CD8-positive, alpha-beta memory T cell (primary cell): ENCODE measurements around the gene LUZP2. TPM values are rescaled to one million over a fixed set of nuclear protein-coding genes. Genes with fewer than 3 reads are reported as not detected.

ENCODE experiments used
- CTCF ChIA-PET: fragments of 350-600 bp; sonication (Branson Sonifier 250); formaldehyde crosslinking; loops from one replicate; lab custom pipeline; 2021; ENCODE audit warnings: antibody characterized with exemption; lab: Charles Lee
- POLR2A ChIA-PET: fragments of 350-600 bp; sonication (Branson Sonifier 250); formaldehyde crosslinking; loops from one replicate; lab custom pipeline; 2021; ENCODE audit warnings: antibody characterized with exemption; lab: Charles Lee
- DNase-seq, 5 donors: peaks; one replicate each; pipeline versions ENCODE4 v3.0.0 to v3.0.0-alpha.2; 2020 to 2022; ENCODE audit warnings: mixed read lengths in 1 of 5
- H3K27ac ChIP-seq: one replicate; pipeline ENCODE4 v1.7.0; 2013; ENCODE audit warnings: low read depth, mild to moderate bottlenecking, low read length, moderate library complexity
- H3K27me3 ChIP-seq: 2 replicates; pipeline ENCODE4 v1.7.0; 2013; ENCODE audit warnings: low read length, mild to moderate bottlenecking; ENCODE audit not compliant: insufficient read depth, poor library complexity, severe bottlenecking
- H3K36me3 ChIP-seq: 2 replicates; pipeline ENCODE4 v1.7.0; 2013; ENCODE audit warnings: mild to moderate bottlenecking, low read length, moderate library complexity; ENCODE audit not compliant: insufficient read depth
- H3K4me1 ChIP-seq: 2 replicates; pipeline ENCODE4 v1.7.0; 2013; ENCODE audit warnings: mild to moderate bottlenecking, low read length, moderate library complexity; ENCODE audit not compliant: insufficient read depth
- H3K4me3 ChIP-seq: 2 replicates; pipeline ENCODE4 v1.7.0; 2013; ENCODE audit warnings: mild to moderate bottlenecking, low read length
- H3K9me3 ChIP-seq: 2 replicates; pipeline ENCODE4 v1.7.0; 2013; ENCODE audit warnings: mild to moderate bottlenecking, low read length
- H3K27ac Mint-ChIP-seq, 8 donors: one replicate each; pipeline ENCODE4 v1.8.0; 2020 to 2021; ENCODE audit warnings: mixed read lengths in 8 of 8, mild to moderate bottlenecking in 6 of 8, inconsistent platforms in 3 of 8, moderate library complexity in 3 of 8
- H3K27me3 Mint-ChIP-seq, 2 donors: one replicate each; pipeline ENCODE4 v1.8.0; 2020 to 2021; ENCODE audit warnings: mixed read lengths in 2 of 2, mild to moderate bottlenecking in 1 of 2, moderate library complexity in 1 of 2
- H3K36me3 Mint-ChIP-seq, 3 donors: one replicate each; pipeline ENCODE4 v1.8.0; 2020 to 2021; ENCODE audit warnings: mixed read lengths in 3 of 3, inconsistent platforms in 1 of 3, mild to moderate bottlenecking in 1 of 3
- H3K4me1 Mint-ChIP-seq, 3 donors: one replicate each; pipeline ENCODE4 v1.8.0; 2020 to 2021; ENCODE audit warnings: mixed read lengths in 3 of 3, inconsistent platforms in 1 of 3, mild to moderate bottlenecking in 1 of 3
- H3K4me3 Mint-ChIP-seq, 7 donors: one replicate each; pipeline ENCODE4 v1.8.0; 2020 to 2021; ENCODE audit warnings: mixed read lengths in 7 of 7, mild to moderate bottlenecking in 6 of 7, moderate library complexity in 4 of 7, inconsistent platforms in 2 of 7
- H3K9me3 Mint-ChIP-seq, 5 donors: one replicate each; pipeline ENCODE4 v1.8.0; 2020 to 2022; ENCODE audit warnings: mixed read lengths in 5 of 5, mild to moderate bottlenecking in 3 of 5, moderate library complexity in 2 of 5, inconsistent platforms in 1 of 5
- polyA plus RNA-seq: library from polyadenylated mRNA; unstranded; fragments of 300-500 nt; fragmentation: Illumina TruSeq; gene quantifications from one replicate; pipeline ENCODE4 v1.2.3, GENCODE V29; 2021
- total RNA-seq, 2 experiments: library from RNA; stranded (reverse); gene quantifications; one replicate each; pipeline ENCODE4 v1.2.3, GENCODE V29; 2021

The LUZP2 gene
- total and polyA plus RNA-seq, 3 experiments from 2014 or later = not detected

DNA sequence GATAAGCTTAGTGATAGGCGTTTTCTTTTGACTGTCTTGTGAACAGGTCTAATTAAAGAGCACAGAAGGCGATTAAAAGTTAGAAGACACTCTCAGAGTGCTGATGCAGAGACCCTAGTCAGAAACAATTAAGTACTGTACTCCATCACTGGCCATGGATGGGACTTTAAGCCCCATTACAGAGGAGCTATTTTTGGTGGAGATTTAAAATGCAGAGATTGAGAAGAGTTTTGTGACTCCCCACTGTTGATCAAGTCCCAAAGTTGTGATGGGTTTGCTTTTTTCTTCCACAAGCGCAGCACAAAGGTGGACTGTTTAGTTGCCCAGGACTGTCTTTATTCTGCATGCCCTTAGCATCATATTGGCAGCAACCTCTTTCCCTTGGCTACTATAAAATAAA lies 978 bp downstream of the LUZP2 start:
- Histone ChIP-seq H3K9me3 (no peaks in the 10 kb centered on the region), H3K36me3 (no peaks in the 10 kb centered on the region), H3K4me3 (no peak overlapping the region), H3K27me3 (no peaks in the 10 kb centered on the region), H3K27ac (no peak overlapping the region), H3K4me1 (no peaks in the 10 kb centered on the region)
- no peaks in the 10 kb centered on the region for H3K27me3 Mint-ChIP-seq
- CTCF ChIA-PET = no interaction called here
- H3K36me3 Mint-ChIP-seq = no peaks in the 10 kb centered on the region
- POLR2A ChIA-PET = no interaction called here
- no peak for DNase-seq
- no peaks in the 10 kb centered on the region for H3K4me1 Mint-ChIP-seq
- no peak overlapping the region for H3K27ac Mint-ChIP-seq
- H3K9me3 Mint-ChIP-seq = peaks cover 0 to 29% (median 4%) of the 10 kb centered on the region in 5 donors
- no peak overlapping the region for H3K4me3 Mint-ChIP-seq

DNA sequence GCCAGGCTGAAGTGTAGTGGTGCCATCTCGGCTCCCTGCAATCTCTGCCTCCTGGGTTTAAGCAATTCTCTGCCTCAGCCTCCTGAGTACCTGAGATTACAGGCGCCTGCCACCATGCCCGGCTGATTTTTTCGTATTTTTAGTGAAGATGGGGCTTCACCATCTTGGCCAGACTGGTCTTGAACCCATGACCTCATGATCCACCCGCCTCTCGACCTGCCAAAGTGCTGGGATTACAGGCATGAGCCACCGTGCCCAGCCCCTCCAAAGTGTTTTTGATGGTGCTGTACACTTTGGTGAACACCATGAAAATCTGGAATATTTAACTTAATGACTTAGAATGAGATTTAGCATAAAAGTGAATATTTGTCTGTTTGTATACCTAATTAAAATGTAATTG lies 5.6 kb downstream of the LUZP2 start:
- no peak overlapping the region for H3K27ac Mint-ChIP-seq
- Histone ChIP-seq H3K4me3 (no peak overlapping the region), H3K27me3 (no peaks in the 10 kb centered on the region), H3K4me1 (no peaks in the 10 kb centered on the region), H3K27ac (no peak overlapping the region), H3K36me3 (no peaks in the 10 kb centered on the region), H3K9me3 (no peaks in the 10 kb centered on the region)
- no peaks in the 10 kb centered on the region for H3K36me3 Mint-ChIP-seq
- no peaks in the 10 kb centered on the region for H3K4me1 Mint-ChIP-seq
- ChIA-PET POLR2A (no interaction called here), CTCF (no interaction called here)
- no peaks in the 10 kb centered on the region for H3K27me3 Mint-ChIP-seq
- H3K4me3 Mint-ChIP-seq = no peak overlapping the region
- no peak for DNase-seq
- peaks cover 0 to 36% (median 8%) of the 10 kb centered on the region in 5 donors for H3K9me3 Mint-ChIP-seq

DNA sequence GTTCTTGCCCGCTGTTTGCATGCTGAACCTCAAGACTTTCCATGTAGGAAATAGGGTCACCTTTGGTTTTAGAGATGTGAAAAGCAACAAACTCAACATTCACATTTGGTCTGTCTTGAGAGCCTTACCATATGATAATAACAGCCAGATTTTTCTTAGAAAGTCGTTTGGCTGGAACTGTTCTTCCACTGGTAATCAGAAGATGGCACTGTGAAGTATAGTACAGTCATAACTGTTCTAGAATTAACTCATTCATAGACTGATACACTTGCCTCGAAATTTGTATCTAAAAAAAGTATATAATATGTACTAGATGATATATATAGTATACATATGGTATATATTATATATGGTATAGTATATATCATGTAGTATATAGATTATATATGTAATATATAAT lies 12.3 kb downstream of the LUZP2 start:
- H3K4me1 ChIP-seq = no peaks in the 10 kb centered on the region
- Mint-ChIP-seq H3K4me1 (no peaks in the 10 kb centered on the region), H3K4me3 (no peak overlapping the region), H3K9me3 (peaks cover 0 to 13% (median 12%) of the 10 kb centered on the region in 5 donors), H3K27ac (no peak overlapping the region), H3K27me3 (no peaks in the 10 kb centered on the region), H3K36me3 (no peaks in the 10 kb centered on the region)
- H3K9me3 ChIP-seq = no peaks in the 10 kb centered on the region
- no peaks in the 10 kb centered on the region for H3K36me3 ChIP-seq
- H3K4me3 ChIP-seq = no peak overlapping the region
- no peak overlapping the region for H3K27ac ChIP-seq
- no peak for DNase-seq
- ChIA-PET POLR2A (no interaction called here), CTCF (no interaction called here)
- H3K27me3 ChIP-seq = no peaks in the 10 kb centered on the region

DNA sequence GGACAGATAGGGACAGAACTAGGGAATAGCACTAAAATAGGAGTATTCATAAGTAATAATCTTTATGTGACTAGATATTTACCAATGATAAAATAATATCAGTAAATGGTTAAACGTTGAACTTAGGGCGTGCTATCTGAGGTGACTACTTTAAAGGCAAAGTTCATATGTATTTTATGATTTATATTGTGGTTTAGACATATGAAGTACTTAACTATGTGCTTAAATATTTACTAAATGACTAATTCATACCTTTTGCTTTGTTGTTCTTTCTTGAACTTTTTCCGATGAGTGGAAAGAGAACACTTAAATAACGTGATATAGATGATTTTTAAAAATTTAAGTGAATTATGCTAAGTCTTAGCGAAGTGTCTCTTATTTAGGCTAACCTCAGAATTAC lies 14.7 kb downstream of the LUZP2 start:
- Histone ChIP-seq H3K27me3 (no peaks in the 10 kb centered on the region), H3K4me1 (no peaks in the 10 kb centered on the region), H3K27ac (no peak overlapping the region), H3K36me3 (no peaks in the 10 kb centered on the region), H3K4me3 (no peak overlapping the region), H3K9me3 (no peaks in the 10 kb centered on the region)
- H3K9me3 Mint-ChIP-seq = peaks cover 0 to 10% (median 8%) of the 10 kb centered on the region in 5 donors
- no peak overlapping the region for H3K27ac Mint-ChIP-seq
- ChIA-PET CTCF (no interaction called here), POLR2A (no interaction called here)
- no peak for DNase-seq
- H3K4me1 Mint-ChIP-seq = no peaks in the 10 kb centered on the region
- H3K4me3 Mint-ChIP-seq = no peak overlapping the region
- no peaks in the 10 kb centered on the region for H3K36me3 Mint-ChIP-seq
- H3K27me3 Mint-ChIP-seq = no peaks in the 10 kb centered on the region

DNA sequence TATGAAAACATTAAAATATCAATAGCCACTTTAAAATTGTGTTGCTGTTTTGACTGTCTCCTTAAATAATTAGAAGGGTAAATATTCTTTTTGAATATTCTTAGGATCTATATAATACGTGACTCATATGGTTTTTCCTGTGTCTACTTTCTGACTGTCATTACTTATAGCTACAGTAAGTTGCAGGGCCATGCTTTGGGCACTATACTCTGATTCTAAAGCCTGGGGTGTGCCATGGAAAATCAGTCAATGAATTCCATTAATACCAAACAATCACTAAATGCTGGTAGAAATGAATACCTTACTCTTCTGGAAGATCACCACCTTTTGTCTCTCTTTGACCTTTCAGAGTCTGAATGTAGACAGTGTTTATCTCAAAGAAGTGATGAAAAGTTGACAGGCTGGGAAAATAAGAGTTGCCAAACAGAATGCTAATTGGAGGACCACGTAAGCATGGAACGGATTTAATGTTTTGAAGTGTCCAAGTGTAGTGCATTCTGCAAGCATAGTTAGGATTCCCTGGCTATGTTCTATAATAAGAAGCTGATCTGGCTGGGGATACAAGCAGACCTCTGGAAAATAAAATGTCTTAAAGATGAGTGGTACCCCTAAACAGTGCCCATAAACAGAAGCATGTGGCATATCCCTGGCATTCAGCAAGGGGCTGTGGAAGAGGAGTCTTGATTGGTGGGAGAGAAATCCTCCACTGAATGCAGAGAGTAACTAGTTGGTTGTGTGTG lies 16.8 kb downstream of the LUZP2 start:
- H3K4me3 ChIP-seq = no peak overlapping the region
- H3K9me3 Mint-ChIP-seq = peaks cover 0 to 12% (median 8%) of the 10 kb centered on the region in 5 donors
- H3K36me3 Mint-ChIP-seq = no peaks in the 10 kb centered on the region
- H3K27me3 Mint-ChIP-seq = no peaks in the 10 kb centered on the region
- H3K27ac Mint-ChIP-seq = no peak overlapping the region
- H3K4me3 Mint-ChIP-seq = no peak overlapping the region
- DNase-seq = no peak
- no peaks in the 10 kb centered on the region for H3K9me3 ChIP-seq
- H3K27ac ChIP-seq = no peak overlapping the region
- H3K36me3 ChIP-seq = no peaks in the 10 kb centered on the region
- H3K27me3 ChIP-seq = no peaks in the 10 kb centered on the region
- H3K4me1 ChIP-seq = no peaks in the 10 kb centered on the region
- H3K4me1 Mint-ChIP-seq = no peaks in the 10 kb centered on the region
- CTCF ChIA-PET = no interaction called here
- POLR2A ChIA-PET = no interaction called here

DNA sequence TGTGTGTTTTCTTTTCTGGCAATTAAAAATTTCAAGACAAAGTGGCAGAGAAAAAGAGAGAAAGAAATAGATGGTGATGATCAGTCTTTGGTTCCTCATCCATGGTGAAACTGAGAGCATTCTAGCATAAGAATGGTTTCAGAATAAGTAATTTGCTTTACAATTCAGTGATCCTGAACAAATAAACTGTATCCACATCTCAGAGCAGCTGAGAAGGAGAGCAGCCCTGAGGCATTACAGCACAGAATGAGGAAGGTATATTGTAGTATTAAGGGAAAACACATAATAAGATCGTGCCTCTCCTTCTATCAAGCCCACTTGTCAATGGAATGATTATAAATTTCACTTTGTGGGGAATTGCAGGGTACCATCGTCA lies 17.4 kb downstream of the LUZP2 start:
- POLR2A ChIA-PET = no interaction called here

DNA sequence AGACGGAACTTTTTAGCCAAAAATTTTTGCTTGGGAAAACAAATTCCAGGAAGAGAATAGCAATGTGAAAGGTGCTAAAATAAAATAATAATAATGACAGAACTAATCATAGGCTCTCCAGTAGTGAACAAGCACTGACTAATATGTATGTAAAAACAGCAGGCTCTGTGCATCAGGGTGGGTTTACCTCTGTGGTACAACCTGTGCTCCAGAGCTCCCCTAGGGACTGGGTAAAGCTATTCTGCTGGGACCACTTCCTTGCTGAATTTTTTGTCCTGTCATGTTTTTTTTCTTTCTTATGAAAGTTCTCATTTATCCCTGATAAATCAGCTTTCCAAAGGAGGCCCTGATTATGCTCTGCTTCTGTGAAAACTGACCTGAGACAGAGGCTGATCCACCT lies 18.8 kb downstream of the LUZP2 start:
- Mint-ChIP-seq H3K36me3 (no peaks in the 10 kb centered on the region), H3K27ac (no peak overlapping the region), H3K4me3 (no peak overlapping the region), H3K27me3 (no peaks in the 10 kb centered on the region), H3K4me1 (no peaks in the 10 kb centered on the region), H3K9me3 (peaks cover 0 to 18% (median 8%) of the 10 kb centered on the region in 5 donors)
- POLR2A ChIA-PET = no interaction called here
- Histone ChIP-seq H3K4me1 (no peaks in the 10 kb centered on the region), H3K27ac (no peak overlapping the region), H3K4me3 (no peak overlapping the region), H3K36me3 (no peaks in the 10 kb centered on the region), H3K27me3 (no peaks in the 10 kb centered on the region), H3K9me3 (no peaks in the 10 kb centered on the region)
- CTCF ChIA-PET = no interaction called here
- DNase-seq = no peak

More for the DNA sequence above, 17.4 kb downstream of the LUZP2 start:
- no peak overlapping the region for H3K4me3 Mint-ChIP-seq
- no peaks in the 10 kb centered on the region for H3K36me3 Mint-ChIP-seq
- H3K4me3 ChIP-seq = no peak overlapping the region
- no peaks in the 10 kb centered on the region for H3K27me3 ChIP-seq
- H3K4me1 Mint-ChIP-seq = no peaks in the 10 kb centered on the region
- no peaks in the 10 kb centered on the region for H3K4me1 ChIP-seq
- peaks cover 0 to 12% (median 8%) of the 10 kb centered on the region in 5 donors for H3K9me3 Mint-ChIP-seq
- CTCF ChIA-PET = no interaction called here
- H3K36me3 ChIP-seq = no peaks in the 10 kb centered on the region
- H3K27ac Mint-ChIP-seq = no peak overlapping the region
- H3K27me3 Mint-ChIP-seq = no peaks in the 10 kb centered on the region
- no peaks in the 10 kb centered on the region for H3K9me3 ChIP-seq
- H3K27ac ChIP-seq = no peak overlapping the region
- no peak for DNase-seq

DNA sequence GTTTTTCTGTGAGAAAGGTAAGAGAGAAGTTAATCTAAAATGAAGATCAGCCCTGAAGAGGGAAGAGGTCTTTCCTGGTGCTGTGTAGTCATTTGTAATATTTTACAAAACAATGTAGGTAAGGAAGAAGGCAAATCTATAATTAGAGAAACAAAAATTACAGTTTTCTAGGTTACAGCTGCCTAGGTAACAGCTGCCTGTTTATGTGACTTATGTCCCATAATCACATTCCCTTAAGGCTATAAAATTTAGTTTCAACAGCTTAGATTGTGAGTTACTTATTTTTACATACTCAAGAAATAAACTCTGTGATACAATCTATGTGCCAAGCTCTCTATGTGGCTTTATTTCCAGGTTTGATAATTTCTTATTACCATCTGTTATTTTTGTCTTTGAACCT lies 19.8 kb downstream of the LUZP2 start:
- Histone ChIP-seq H3K27ac (no peak overlapping the region), H3K36me3 (no peaks in the 10 kb centered on the region), H3K9me3 (no peaks in the 10 kb centered on the region), H3K4me1 (no peaks in the 10 kb centered on the region), H3K27me3 (no peaks in the 10 kb centered on the region), H3K4me3 (no peak overlapping the region)
- DNase-seq = no peak
- no peaks in the 10 kb centered on the region for H3K4me1 Mint-ChIP-seq
- ChIA-PET CTCF (no interaction called here), POLR2A (no interaction called here)
- H3K27ac Mint-ChIP-seq = no peak overlapping the region
- no peaks in the 10 kb centered on the region for H3K27me3 Mint-ChIP-seq
- no peaks in the 10 kb centered on the region for H3K36me3 Mint-ChIP-seq
- H3K4me3 Mint-ChIP-seq = no peak overlapping the region
- peaks cover 0 to 18% (median 8%) of the 10 kb centered on the region in 5 donors for H3K9me3 Mint-ChIP-seq
